HL-60/S4 treated with phorbol 12-myristate 13-acetate at 8.2 ng/mL for 4 days and 3 days (cell line): ENCODE results near the gene ANTXRL.
"Not testable (repeated sequence)": the region's sequence is repeated elsewhere in the genome, so short reads cannot be mapped to it uniquely, and the experiment has no call there.

ENCODE experiments used
- in situ Hi-C: fragments of 300-500 bp; cut with MboI; formaldehyde crosslinking; loops from 2 replicates; pipeline ENCODE4 v1.15.0; 2022; ENCODE audit warnings: low sequenced_read_pairs

ANTXRL gene

DNA sequence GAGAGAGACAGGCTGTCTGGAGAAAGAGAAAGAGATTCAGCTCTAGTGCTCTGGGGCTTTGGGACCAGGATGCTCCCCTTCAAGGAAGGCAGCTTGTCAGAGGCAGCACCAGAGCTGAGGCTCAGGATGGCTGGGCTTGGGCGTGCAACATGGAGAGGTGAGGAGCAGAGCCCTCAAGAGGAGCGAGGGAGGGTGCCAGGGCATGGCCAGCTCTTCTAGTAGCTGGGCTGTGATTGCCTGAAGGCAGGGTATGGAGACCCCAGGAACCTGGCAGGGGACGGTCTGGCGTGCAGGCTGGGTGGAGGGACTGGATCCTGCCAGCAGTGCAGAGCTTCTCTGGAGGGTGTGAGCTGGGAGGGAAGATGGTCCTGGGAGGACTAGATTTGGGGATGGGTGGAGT, 40.2 kb downstream of the ANTXRL start:
- in situ Hi-C loops, result no loop called here

DNA sequence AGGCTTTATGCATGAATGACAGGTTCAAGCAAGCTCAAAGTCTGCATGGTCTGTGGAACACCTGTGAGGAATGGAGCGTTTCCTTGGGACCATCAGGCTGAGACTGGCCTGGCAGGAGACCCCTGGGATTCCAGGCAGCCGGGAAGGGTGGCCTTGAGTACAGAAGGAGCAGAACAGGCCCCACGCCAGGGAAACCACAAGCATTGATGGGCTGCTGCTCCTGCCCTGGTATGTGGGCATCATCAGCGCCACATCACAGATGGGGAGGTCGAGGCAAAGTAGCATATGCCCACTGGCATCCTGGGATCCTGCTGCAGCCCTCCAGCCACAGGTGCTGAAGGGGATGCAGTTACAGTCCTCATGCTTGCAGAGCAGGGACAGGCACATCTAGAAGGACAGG, 40.9 kb downstream of the ANTXRL start:
- in situ Hi-C loops, result no loop called here

DNA sequence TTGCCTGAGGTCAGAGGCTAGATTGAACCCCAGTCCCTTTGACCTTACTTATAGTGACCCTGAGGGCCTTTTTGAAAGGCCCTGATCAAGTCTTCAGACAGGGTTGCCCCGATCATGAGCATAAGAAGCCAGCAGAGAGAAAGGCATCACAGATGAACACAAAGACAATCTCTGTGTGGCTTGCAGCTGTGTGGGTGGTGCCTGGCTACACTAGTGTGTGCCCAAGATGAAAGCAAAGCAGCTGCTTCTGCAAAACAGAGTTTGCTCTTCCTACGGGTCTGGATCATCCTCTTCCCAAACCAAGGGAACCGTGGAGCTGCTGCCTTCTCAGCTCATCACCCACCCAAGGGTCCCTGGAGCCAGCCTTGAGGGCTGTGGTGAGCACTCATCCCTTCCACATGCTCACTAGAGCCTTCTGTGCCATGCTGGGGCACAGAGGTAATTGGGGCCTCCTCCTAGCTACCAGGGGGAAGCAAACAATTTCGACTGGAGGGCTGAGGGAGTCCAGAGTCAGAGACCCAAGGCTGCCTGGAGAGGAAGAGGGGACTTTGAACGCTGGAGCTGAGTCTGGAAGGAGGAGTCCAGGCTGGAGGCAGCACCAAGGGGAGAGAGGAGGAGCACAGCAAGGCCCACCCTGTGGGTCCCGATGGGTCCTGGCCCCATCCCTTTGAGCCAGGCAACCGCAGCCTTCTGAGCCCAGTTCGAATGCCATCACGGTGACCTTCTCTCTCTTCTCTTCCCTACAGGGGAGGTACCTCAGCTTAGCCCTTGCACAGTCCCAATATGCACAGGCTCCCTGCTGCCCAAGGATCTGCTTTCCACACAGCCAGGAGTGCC, 42.3 kb downstream of the ANTXRL start:
- in situ Hi-C loops, result no loop called here

DNA sequence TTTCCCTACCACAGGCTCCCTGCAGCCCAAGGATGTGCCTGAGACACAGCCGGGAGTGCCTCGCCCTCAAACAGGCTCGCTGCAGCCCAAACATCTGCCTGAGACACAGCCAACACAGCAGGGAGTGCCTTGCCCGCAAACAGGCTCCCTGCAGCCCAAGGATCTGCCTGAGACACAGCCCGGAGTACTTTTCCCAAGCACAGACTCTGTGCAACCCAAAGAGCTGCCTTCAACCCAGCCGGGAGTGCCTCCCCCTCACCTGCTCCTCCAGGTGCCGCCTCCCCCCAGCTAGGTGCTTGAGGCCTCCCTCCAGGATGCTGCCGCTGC, 42.9 kb downstream of the ANTXRL start:
- in situ Hi-C loops, result no loop called here

DNA sequence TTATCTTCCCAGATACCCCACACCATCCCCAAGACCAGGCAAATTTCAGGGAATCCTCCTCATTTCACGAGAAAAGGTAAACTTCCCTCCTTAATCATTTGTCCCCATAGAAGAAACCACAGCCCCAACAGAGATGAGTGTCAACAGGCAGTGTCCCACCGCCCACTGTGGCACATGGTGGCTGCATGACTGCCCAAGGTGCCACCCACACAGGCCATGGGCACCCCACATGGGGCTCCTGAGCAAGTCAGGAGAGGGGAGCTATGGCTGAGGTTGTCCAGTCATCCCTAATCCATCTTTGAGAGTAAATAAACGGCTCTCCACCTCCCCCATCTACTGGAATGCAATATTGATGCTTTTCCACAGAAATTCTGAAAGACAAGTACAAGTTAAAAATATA, 44.1 kb downstream of the ANTXRL start:
- in situ Hi-C loops, result no loop called here

GRCh38 chr10:46365484-46365883, 78.7 kb downstream of the ANTXRL start:
- in situ Hi-C loops, result not testable (repeated sequence)

DNA sequence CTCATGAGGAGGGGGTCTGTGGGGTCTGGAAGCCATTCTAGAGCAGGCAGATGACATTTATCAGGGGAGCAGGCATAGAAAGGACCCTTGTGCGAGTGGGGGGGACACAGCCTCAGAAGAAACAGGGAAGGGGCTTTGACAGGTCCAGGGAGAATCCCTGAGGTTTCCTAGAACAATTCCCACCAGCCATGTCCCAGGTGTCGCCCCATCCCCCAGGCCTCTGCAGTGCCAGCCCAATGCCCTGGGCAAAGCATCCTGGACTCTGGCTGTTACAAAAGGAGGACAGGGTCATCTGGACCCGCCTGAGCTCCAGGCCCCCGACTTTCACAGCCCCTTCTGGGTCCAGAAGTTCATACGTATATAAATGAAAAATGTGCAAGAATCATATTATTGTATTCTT, 80.4 kb downstream of the ANTXRL start:
- in situ Hi-C loops, result not testable (repeated sequence)

- in situ Hi-C loops, result not testable (repeated sequence)
Observed at GRCh38 chr10:46367666-46368240, 81.0 kb downstream of the ANTXRL start.

DNA sequence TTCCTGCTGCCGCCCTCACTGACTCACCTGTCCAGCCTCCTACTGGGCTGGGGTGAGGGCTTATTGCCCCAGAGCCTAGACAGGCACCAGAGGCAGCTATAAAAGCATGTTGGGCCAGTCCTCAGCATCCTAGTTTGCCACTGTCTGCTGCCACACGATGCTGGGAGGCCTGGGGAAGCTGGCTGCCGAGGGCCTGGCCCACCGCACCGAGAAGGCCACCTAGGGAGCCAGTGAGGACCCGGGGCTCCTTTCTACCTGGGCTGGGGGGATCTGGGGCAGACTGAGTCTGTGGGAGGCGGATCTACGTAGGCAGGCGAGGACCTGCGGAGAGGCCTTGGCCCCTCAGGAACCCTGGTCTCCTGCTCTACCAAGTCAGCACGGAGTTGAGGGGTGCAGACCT, 82.2 kb downstream of the ANTXRL start:
- in situ Hi-C loops, result not testable (repeated sequence)

DNA sequence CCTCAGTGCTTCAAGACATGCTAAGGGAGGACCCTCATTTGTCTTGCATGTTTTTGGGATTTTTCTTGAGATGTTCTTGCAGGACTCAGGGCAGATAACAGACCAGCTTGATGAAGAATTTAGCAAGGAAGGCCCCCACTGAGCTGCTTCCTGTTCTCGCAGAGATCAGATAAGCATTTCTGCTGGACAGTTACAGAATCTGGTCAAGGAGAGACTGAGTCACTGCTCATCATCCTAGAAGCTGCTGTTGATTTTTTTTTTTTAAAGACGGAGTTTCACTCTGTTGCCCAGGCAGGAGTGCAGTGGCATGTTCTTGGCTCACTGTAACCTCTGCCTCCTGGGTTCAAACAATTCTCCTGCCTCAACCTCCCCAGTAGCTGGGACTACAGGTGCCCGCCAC, 87.6 kb downstream of the ANTXRL start:
- in situ Hi-C loops, result not testable (repeated sequence)

- in situ Hi-C loops, result not testable (repeated sequence)
Observed at GRCh38 chr10:46375406-46375805, 88.6 kb downstream of the ANTXRL start, which contains the start of gene ANXA8L1. ANXA8L1 (plus strand) TSS chr10:46375776; CDS start chr10:46375852, 76 bp downstream.

GRCh38 chr10:46377022-46377421, 90.2 kb downstream of the ANTXRL start:
- in situ Hi-C loops, result not testable (repeated sequence)

- in situ Hi-C loops, result not testable (repeated sequence)
Observed at GRCh38 chr10:46377651-46378050, 90.9 kb downstream of the ANTXRL start.

- in situ Hi-C loops, result not testable (repeated sequence)
Observed at GRCh38 chr10:46378108-46378507, 91.3 kb downstream of the ANTXRL start.

GRCh38 chr10:46379233-46379848, 92.5 kb downstream of the ANTXRL start:
- in situ Hi-C loops, result not testable (repeated sequence)
